ENCODE measurements around the gene HCLS1.

Gene HCLS1

DNA sequence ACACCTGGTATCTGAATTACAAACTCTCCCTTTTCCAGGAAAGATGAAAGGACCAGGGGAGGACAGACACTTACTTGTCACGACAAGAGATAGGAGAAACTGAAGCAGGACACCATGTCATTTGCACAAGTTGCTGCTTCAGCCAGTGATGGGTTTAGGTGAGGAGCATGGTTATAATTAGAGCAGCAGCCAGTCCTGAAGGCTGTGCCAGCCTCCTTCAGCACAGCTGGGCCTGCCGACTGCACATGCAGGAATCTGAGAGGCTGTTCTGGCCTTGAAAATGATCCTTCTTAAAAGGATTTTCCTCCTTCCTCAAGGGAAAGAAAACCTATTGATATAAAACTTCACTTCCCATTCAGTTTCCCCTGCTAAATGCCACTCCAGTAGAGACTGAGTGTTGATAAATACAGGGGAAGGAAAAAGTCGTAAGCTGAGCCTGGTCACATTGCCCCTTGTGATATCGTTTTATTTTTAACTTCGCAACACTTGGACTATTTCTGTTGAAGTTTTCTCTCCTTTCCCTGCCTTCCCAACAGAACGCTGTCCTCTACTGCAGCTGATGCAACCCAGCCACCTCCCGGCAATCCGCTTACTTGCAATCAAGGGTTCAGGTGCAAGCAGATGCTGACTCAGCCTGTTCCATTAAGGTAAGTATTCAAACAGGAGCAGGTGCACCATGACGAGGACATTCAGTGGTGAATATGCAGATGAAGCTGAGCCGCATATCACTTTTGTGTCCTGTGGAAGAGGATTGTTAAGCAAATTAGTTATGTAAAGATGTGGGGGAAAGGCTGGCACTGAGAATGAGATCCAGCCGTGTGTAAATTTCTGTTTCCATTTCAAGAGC is 67.6 kb downstream of the HCLS1 start, which contains the start of gene FBXO40:
TSS of gene FBXO40 (plus strand) at position 524 of the 847 bp plus-strand sequence. CDS start 27,197 bp downstream, outside the sequence.
- H3K27ac ChIP-seq: no peak within 1 kb of the TSS
- TF ChIP-seq CTCF (conservative IDR thresholded peaks at IDR 0.05): no peak

DNA sequence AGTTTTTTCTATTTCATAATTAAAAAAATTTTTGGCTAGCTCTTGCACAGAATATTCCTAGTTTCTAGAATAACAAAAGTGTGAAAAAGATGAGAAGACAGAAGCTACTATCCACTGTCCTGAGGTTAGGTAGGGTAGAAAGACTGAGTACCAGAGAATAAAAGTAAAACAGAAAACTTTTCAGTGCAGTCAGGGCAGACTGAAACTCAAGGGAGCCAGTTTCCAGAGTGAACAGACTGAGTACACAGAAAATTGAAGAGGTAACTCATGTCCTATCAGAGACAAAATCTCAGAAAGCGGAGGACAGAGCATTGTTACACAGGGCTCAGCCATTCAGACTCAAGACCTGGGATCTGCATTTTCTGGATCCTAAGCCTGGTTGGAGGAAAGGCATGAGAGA is 76.3 kb downstream of the HCLS1 start:
- TF ChIP-seq CTCF (conservative IDR thresholded peaks at IDR 0.05): no peak
- H3K27ac ChIP-seq: no peak overlapping the region

DNA sequence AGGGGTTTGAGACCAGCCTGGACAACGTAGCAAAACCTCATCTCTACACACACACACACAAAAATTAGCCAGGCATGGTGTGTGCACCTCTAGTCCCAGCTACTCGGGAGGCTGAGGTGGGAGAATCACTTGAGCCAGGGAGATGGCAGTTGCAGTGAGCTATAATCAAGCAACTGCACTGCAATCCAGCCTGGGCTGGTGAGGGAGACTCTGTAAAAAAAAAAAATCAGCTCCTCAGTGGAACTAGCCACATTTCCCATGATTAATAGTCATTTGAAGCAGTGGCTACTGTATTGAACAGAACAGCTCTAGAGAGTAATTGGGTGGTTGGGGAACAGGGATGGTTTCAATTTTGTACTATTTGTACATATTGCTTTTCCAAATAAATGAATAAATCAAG is 79.0 kb downstream of the HCLS1 start:
- H3K27ac ChIP-seq: no peak overlapping the region
- TF ChIP-seq CTCF (conservative IDR thresholded peaks at IDR 0.05): no peak

All from VCaP (cell line).